Loucy (cell line): Measurements from ENCODE around the gene STXBP5.

Experiments used
- EZH2phosphoT487 ChIP-seq: fragments of 200-600 bp; IDR thresholded peaks from 2 replicates; pipeline ENCODE4 v1.6.1; 2018; ENCODE audit warnings: antibody characterized with exemption, mild to moderate bottlenecking, moderate library complexity, borderline replicate concordance
- TF ChIP-seq, protein P1 (sequence below): fragments of 200-600 bp; sonication (generic); conservative IDR thresholded peaks from 2 replicates; pipeline ENCODE4 v1.5.1; 2014; ENCODE audit warnings: mild to moderate bottlenecking, antibody characterized with exemption, low read length

DNA sequence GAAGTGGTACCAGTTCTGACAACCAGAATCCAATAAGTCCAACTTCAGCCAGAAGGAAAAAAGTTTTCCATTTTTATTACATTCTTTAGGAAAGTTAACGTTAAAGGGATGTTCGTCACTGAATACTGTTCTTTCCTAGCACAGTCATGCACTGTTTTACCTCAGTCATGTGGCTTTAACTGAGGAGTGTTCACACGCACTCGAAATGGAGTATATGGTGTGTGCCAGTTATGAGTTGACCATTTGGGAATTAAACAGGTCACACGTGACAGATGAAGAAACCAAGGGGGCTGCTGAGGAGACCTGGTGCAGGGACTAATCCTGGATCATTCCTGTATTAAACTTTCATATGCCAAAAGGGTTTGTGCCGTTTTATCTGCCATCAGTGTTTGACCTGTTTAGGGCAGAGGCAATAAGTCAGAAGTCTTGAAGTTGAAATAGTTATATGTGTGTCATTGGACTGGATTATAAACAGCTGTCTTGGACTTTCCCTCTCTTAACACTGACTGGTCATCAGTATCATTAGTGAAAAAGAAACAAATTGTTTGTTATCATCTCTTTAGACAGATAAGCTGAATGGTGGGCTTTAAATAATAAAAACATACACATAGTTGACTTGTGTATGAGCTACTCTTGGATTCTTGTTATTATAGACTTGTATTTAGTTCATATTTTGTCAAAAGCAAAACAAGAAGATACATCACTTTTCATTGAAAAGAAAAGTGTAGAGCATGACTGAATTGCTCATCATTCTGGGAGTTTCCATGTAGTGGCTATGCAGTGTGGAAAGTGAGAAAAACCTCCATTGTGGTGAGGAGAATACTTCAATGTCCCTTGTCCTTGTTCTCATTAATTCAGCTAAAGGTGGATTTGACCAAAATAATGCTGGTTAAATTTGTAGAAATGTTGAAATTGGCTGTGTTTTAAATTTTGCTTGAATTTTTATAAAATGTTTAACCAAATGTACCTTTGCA is 180.8 kb downstream of the STXBP5 start:
- TF ChIP-seq, protein P1, sequence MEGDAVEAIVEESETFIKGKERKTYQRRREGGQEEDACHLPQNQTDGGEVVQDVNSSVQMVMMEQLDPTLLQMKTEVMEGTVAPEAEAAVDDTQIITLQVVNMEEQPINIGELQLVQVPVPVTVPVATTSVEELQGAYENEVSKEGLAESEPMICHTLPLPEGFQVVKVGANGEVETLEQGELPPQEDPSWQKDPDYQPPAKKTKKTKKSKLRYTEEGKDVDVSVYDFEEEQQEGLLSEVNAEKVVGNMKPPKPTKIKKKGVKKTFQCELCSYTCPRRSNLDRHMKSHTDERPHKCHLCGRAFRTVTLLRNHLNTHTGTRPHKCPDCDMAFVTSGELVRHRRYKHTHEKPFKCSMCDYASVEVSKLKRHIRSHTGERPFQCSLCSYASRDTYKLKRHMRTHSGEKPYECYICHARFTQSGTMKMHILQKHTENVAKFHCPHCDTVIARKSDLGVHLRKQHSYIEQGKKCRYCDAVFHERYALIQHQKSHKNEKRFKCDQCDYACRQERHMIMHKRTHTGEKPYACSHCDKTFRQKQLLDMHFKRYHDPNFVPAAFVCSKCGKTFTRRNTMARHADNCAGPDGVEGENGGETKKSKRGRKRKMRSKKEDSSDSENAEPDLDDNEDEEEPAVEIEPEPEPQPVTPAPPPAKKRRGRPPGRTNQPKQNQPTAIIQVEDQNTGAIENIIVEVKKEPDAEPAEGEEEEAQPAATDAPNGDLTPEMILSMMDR = no peak
- TF ChIP-seq EZH2phosphoT487 = no peak
